CD4-positive, alpha-beta T cell (primary cell): ENCODE results near the gene ZBTB8B. TPM values are rescaled to one million over a fixed set of nuclear protein-coding genes. Genes with fewer than 3 reads are reported as not detected.

ENCODE experiments used
- ATAC-seq: fragments of 200-7000 bp; cut with Tn5 transposase; one replicate; pipeline ENCODE4 v1.10.0; 2022; ENCODE audit warnings: mild to moderate bottlenecking; ENCODE audit not compliant: poor library complexity
- CTCF ChIA-PET: fragments of 350-600 bp; sonication (Branson Sonifier 250); formaldehyde crosslinking; loops from one replicate; lab custom pipeline; 2021; ENCODE audit warnings: antibody characterized with exemption, inconsistent platforms; lab: Charles Lee
- POLR2A ChIA-PET: fragments of 350-600 bp; sonication (Branson Sonifier 250); formaldehyde crosslinking; loops from one replicate; lab custom pipeline; 2021; ENCODE audit warnings: antibody characterized with exemption, inconsistent platforms; lab: Charles Lee
- DNase-seq, 14 experiments: peaks; one replicate each; pipeline ENCODE4 v3.0.0-alpha.2; 2013 to 2020; ENCODE audit warnings: mixed read lengths in 2 of 14
- H3K27ac ChIP-seq, 2 donors: one replicate each; pipeline versions ENCODE4 v1.5.1 to v1.7.0; 2013; ENCODE audit warnings: low read length in 2 of 2, low read depth in 1 of 2, mild to moderate bottlenecking in 1 of 2
- H3K27me3 ChIP-seq, 2 experiments: 1 replicate in 1 of 2; 2 replicates in 1 of 2; pipeline versions ENCODE4 v1.6.1 to v1.7.0; 2013; ENCODE audit warnings: low read length in 2 of 2, control low read depth in 1 of 2, mild to moderate bottlenecking in 1 of 2, moderate library complexity in 1 of 2; ENCODE audit not compliant: insufficient read depth in 2 of 2, control insufficient read depth in 1 of 2
- H3K36me3 ChIP-seq: one replicate; pipeline ENCODE4 v1.6.1; 2013; ENCODE audit warnings: low read length, control low read depth; ENCODE audit not compliant: insufficient read depth
- H3K4me1 ChIP-seq: one replicate; pipeline ENCODE4 v1.6.1; 2013; ENCODE audit warnings: low read length, control low read depth; ENCODE audit not compliant: insufficient read depth
- H3K4me3 ChIP-seq: one replicate; pipeline ENCODE4 v1.5.1; 2013; ENCODE audit warnings: mild to moderate bottlenecking, low read length, moderate library complexity
- H3K9me3 ChIP-seq, 2 experiments: 1 replicate in 1 of 2; 2 replicates in 1 of 2; pipeline versions ENCODE4 v1.6.1 to v1.7.0; 2013; ENCODE audit warnings: low read length in 2 of 2, mild to moderate bottlenecking in 2 of 2, control low read depth in 1 of 2, moderate library complexity in 1 of 2; ENCODE audit not compliant: control insufficient read depth in 1 of 2, insufficient read depth in 1 of 2
- H3K27ac Mint-ChIP-seq: one replicate; pipeline ENCODE4 v1.8.0; 2020; ENCODE audit warnings: mixed read lengths
- H3K27me3 Mint-ChIP-seq: one replicate; pipeline ENCODE4 v1.8.0; 2021; ENCODE audit warnings: mixed read lengths
- H3K36me3 Mint-ChIP-seq: one replicate; pipeline ENCODE4 v1.8.0; 2021; ENCODE audit warnings: low read depth, mixed read lengths
- H3K4me1 Mint-ChIP-seq: one replicate; pipeline ENCODE4 v1.8.0; 2021; ENCODE audit warnings: low read depth, mixed read lengths
- H3K4me3 Mint-ChIP-seq: one replicate; pipeline ENCODE4 v1.8.0; 2020; ENCODE audit warnings: mild to moderate bottlenecking, mixed read lengths
- H3K9me3 Mint-ChIP-seq: one replicate; pipeline ENCODE4 v1.8.0; 2020; ENCODE audit warnings: mixed read lengths
- CTCF ChIP-seq: fragments of 200-600 bp; IDR thresholded peaks from one replicate; pipeline ENCODE4 v1.8.0; 2022; ENCODE audit warnings: antibody characterized with exemption, mild to moderate bottlenecking
- intact Hi-C, 2 experiments: fragments of 100-400 bp; cut with DNase I in 1 of 2; cut with micrococcal nuclease in 1 of 2; formaldehyde crosslinking; loops; one replicate each; pipeline versions ENCODE4 v1.15.1 to v1.9.0; 2023 to 2025; cut with DNase I, micrococcal nuclease
- total RNA-seq, 174 experiments: library from RNA in 2 of 174; stranded (reverse) in 2 of 174; gene quantifications; one replicate each; pipeline ENCODE4 v1.2.3 and lab custom pipeline; 2021 to 2026

Gene ZBTB8B
- total RNA-seq, 2 experiments from 2014 or later = not detected

GRCh38 chr1:32486463-32487113 lies 21.7 kb downstream of the ZBTB8B start:
- POLR2A ChIA-PET = no interaction called here
- CTCF ChIA-PET = no interaction called here
- Mint-ChIP-seq H3K36me3 (no peaks in the 10 kb centered on the region), H3K27me3 (peaks cover 22% of the 10 kb centered on the region), H3K27ac (no peak overlapping the region), H3K4me1 (no peaks in the 10 kb centered on the region), H3K9me3 (no peaks in the 10 kb centered on the region), H3K4me3 (no peak overlapping the region)
- no peak overlapping the region for H3K27ac ChIP-seq
- H3K36me3 ChIP-seq = no peaks in the 10 kb centered on the region
- H3K4me3 ChIP-seq = no peak overlapping the region
- no peaks in the 10 kb centered on the region for H3K27me3 ChIP-seq
- ATAC-seq = no peak
- DNase-seq = no peak
- intact Hi-C loops = no loop called here
- no peak for TF ChIP-seq CTCF
- H3K4me1 ChIP-seq = no peaks in the 10 kb centered on the region
- H3K9me3 ChIP-seq = no peaks in the 10 kb centered on the region

GRCh38 chr1:32487182-32487581 lies 22.3 kb downstream of the ZBTB8B start:
- TF ChIP-seq CTCF = no peak
- no peak overlapping the region for H3K27ac ChIP-seq
- H3K9me3 Mint-ChIP-seq = no peaks in the 10 kb centered on the region
- H3K27me3 ChIP-seq = no peaks in the 10 kb centered on the region
- peaks cover 19% of the 10 kb centered on the region for H3K27me3 Mint-ChIP-seq
- no peaks in the 10 kb centered on the region for H3K4me1 Mint-ChIP-seq
- DNase-seq = no peak
- no peaks in the 10 kb centered on the region for H3K36me3 ChIP-seq
- H3K4me3 Mint-ChIP-seq = no peak overlapping the region
- no peak for ATAC-seq
- intact Hi-C loops = no loop called here
- H3K36me3 Mint-ChIP-seq = no peaks in the 10 kb centered on the region
- no peak overlapping the region for H3K27ac Mint-ChIP-seq
- ChIA-PET POLR2A (no interaction called here), CTCF (no interaction called here)
- no peak overlapping the region for H3K4me3 ChIP-seq
- no peaks in the 10 kb centered on the region for H3K9me3 ChIP-seq
- H3K4me1 ChIP-seq = no peaks in the 10 kb centered on the region

GRCh38 chr1:32489774-32490454 lies 25.0 kb downstream of the ZBTB8B start:
- Mint-ChIP-seq H3K36me3 (no peaks in the 10 kb centered on the region), H3K9me3 (no peaks in the 10 kb centered on the region), H3K27ac (no peak overlapping the region), H3K27me3 (peaks cover 19% of the 10 kb centered on the region), H3K4me1 (no peaks in the 10 kb centered on the region), H3K4me3 (no peak overlapping the region)
- intact Hi-C loops = no loop called here
- Histone ChIP-seq H3K4me3 (no peak overlapping the region), H3K4me1 (no peaks in the 10 kb centered on the region), H3K9me3 (no peaks in the 10 kb centered on the region), H3K27me3 (no peaks in the 10 kb centered on the region), H3K36me3 (no peaks in the 10 kb centered on the region), H3K27ac (no peak overlapping the region)
- no peak for TF ChIP-seq CTCF
- no peak for ATAC-seq
- ChIA-PET CTCF (no interaction called here), POLR2A (no interaction called here)
- DNase-seq = no peak
